Measurements from ENCODE around the gene STAM2.

STAM2 gene

DNA sequence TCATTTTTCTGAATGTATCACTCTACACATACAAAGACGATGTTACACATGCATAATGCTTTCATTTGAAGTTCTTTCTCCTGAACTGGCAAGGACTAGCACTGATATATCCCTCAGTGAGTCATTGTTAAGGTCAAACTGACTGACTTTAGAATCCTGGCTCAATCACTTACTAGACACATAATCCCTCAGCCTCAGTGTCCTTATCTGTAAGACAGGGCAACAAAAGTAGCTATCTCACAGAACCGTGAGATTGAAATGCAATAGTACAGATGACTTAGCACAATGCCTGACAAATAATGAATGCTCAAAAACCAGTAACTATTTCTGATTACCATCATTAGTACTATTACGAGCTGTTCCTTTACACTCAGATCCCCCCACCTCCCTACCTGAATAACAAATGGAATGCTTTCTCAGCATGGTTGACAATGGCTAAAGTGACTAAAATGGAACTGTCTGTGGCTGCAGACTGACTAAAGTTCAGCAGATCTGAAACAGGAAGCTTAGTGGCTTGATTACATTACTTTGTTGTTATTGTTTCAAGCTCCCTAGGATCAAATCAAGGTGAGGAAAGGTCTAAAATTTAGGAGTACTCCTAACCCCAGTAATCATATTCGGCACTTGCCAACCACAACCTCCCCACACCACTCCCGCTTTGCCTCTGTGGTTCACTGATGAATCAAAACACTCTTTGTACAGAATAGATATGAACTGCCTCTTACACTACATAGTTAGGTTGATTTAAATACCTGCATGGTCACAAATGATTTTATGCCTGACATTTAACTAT is 40.9 kb downstream of the STAM2 start:
- Histone ChIP-seq H3K27me3 (ENCODE audit: insufficient read depth, poor library complexity, severe bottlenecking) (no peaks in the 10 kb centered on the region), H3K4me3 (replicated peaks; ENCODE audit: insufficient read depth, low read length) (no peak overlapping the region), H3K27ac (replicated peaks) (no peak overlapping the region)
- no peak for DNase-seq (ENCODE audit: low read depth in 1 of 2, low spot score in 1 of 2)
- TF ChIP-seq, protein P1, sequence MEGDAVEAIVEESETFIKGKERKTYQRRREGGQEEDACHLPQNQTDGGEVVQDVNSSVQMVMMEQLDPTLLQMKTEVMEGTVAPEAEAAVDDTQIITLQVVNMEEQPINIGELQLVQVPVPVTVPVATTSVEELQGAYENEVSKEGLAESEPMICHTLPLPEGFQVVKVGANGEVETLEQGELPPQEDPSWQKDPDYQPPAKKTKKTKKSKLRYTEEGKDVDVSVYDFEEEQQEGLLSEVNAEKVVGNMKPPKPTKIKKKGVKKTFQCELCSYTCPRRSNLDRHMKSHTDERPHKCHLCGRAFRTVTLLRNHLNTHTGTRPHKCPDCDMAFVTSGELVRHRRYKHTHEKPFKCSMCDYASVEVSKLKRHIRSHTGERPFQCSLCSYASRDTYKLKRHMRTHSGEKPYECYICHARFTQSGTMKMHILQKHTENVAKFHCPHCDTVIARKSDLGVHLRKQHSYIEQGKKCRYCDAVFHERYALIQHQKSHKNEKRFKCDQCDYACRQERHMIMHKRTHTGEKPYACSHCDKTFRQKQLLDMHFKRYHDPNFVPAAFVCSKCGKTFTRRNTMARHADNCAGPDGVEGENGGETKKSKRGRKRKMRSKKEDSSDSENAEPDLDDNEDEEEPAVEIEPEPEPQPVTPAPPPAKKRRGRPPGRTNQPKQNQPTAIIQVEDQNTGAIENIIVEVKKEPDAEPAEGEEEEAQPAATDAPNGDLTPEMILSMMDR (IDR thresholded peaks at IDR 0.05; ENCODE audit: insufficient read depth, low read length), result no peak
- TF ChIP-seq SPI1 (IDR thresholded peaks at IDR 0.05; ENCODE audit: borderline replicate concordance, low read depth), result no peak
- no peak for TF ChIP-seq GABPA (IDR thresholded peaks at IDR 0.05; ENCODE audit: low read depth)
- TF ChIP-seq POLR2AphosphoS5 (IDR thresholded peaks at IDR 0.05; ENCODE audit: low read depth), result no peak
- TF ChIP-seq, protein P2, sequence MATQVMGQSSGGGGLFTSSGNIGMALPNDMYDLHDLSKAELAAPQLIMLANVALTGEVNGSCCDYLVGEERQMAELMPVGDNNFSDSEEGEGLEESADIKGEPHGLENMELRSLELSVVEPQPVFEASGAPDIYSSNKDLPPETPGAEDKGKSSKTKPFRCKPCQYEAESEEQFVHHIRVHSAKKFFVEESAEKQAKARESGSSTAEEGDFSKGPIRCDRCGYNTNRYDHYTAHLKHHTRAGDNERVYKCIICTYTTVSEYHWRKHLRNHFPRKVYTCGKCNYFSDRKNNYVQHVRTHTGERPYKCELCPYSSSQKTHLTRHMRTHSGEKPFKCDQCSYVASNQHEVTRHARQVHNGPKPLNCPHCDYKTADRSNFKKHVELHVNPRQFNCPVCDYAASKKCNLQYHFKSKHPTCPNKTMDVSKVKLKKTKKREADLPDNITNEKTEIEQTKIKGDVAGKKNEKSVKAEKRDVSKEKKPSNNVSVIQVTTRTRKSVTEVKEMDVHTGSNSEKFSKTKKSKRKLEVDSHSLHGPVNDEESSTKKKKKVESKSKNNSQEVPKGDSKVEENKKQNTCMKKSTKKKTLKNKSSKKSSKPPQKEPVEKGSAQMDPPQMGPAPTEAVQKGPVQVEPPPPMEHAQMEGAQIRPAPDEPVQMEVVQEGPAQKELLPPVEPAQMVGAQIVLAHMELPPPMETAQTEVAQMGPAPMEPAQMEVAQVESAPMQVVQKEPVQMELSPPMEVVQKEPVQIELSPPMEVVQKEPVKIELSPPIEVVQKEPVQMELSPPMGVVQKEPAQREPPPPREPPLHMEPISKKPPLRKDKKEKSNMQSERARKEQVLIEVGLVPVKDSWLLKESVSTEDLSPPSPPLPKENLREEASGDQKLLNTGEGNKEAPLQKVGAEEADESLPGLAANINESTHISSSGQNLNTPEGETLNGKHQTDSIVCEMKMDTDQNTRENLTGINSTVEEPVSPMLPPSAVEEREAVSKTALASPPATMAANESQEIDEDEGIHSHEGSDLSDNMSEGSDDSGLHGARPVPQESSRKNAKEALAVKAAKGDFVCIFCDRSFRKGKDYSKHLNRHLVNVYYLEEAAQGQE (IDR thresholded peaks at IDR 0.05; ENCODE audit: insufficient replicate concordance, low read depth), result no peak

DNA sequence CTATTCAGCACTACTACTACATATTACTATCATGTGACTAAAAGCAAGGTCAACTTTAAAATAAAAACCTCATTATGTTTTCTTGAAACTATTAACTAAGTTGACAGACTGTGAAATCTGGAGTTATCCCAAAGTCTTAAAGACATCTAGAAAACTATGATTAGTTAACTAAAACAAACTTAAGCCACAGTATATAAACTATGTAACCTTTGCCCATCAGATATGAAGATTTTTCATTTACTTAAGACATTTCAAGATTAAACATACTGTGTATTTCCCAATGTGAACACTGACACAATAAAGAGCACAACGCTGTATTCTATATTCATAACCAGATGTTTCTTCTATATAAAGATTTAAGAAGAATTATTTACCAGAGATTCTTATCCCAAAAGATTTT is 43.3 kb downstream of the STAM2 start:
- no peak for DNase-seq (ENCODE audit: low read depth in 1 of 2, low spot score in 1 of 2)
- no peak overlapping the region for H3K27ac ChIP-seq (replicated peaks)
- H3K27me3 ChIP-seq (ENCODE audit: insufficient read depth, poor library complexity, severe bottlenecking), result no peaks in the 10 kb centered on the region

DNA sequence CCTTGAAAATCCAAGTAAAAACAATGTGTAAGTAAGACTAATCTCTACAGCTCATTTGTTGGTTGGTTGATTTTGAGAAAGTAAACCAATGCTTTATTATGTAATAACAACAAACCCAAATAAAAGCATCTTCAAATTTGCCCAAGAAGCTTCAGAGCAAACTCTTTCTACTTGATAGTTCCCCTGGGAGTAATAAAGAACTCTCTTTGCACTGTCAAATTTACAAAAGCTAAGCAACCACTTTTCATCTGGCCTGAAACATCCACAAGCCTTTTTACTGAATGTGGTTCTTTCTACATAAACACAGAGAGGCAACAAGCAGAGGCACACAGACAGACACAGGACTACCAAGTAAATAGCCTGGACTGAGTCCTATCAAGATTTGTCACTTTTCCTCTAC is 47.9 kb downstream of the STAM2 start:
- TF ChIP-seq, protein P2 (IDR thresholded peaks at IDR 0.05; ENCODE audit: insufficient replicate concordance, low read depth), result no peak
- no peak for TF ChIP-seq POLR2AphosphoS5 (IDR thresholded peaks at IDR 0.05; ENCODE audit: low read depth)
- no peak for TF ChIP-seq SPI1 (IDR thresholded peaks at IDR 0.05; ENCODE audit: borderline replicate concordance, low read depth)
- TF ChIP-seq, protein P1 (IDR thresholded peaks at IDR 0.05; ENCODE audit: insufficient read depth, low read length), result no peak
- no peak for TF ChIP-seq GABPA (IDR thresholded peaks at IDR 0.05; ENCODE audit: low read depth)
- H3K27me3 ChIP-seq (ENCODE audit: insufficient read depth, poor library complexity, severe bottlenecking), result no peaks in the 10 kb centered on the region
- no peak overlapping the region for H3K27ac ChIP-seq (replicated peaks)
- no peak for DNase-seq (ENCODE audit: low read depth in 1 of 2, low spot score in 1 of 2)
- H3K4me3 ChIP-seq (replicated peaks; ENCODE audit: insufficient read depth, low read length), result no peak overlapping the region

More for the DNA sequence above, 43.3 kb downstream of the STAM2 start:
- TF ChIP-seq SPI1 (IDR thresholded peaks at IDR 0.05; ENCODE audit: borderline replicate concordance, low read depth), result no peak
- no peak for TF ChIP-seq GABPA (IDR thresholded peaks at IDR 0.05; ENCODE audit: low read depth)
- TF ChIP-seq, protein P1 (IDR thresholded peaks at IDR 0.05; ENCODE audit: insufficient read depth, low read length), result no peak
- TF ChIP-seq POLR2AphosphoS5 (IDR thresholded peaks at IDR 0.05; ENCODE audit: low read depth), result no peak
- TF ChIP-seq, protein P2 (IDR thresholded peaks at IDR 0.05; ENCODE audit: insufficient replicate concordance, low read depth), result no peak
- no peak overlapping the region for H3K4me3 ChIP-seq (replicated peaks; ENCODE audit: insufficient read depth, low read length)

Measured in HL-60 (cell line).